Esophagus muscularis mucosa (tissue), 3 donors: ENCODE data around the gene MARK3.

ENCODE experiments used
- POLR2AphosphoS5 ChIP-seq, 2 donors: sonication (generic); formaldehyde crosslinking; IDR thresholded peaks; one replicate each; pipeline ENCODE4 v1.6.1; 2017; ENCODE audit warnings: antibody characterized with exemption in 2 of 2
- TF ChIP-seq, protein P1 (sequence below), 3 experiments: fragments of 200-600 bp in 2 of 3; fragments of 450-650 bp in 1 of 3; sonication (generic) in 2 of 3; IDR thresholded peaks; one replicate each; pipeline ENCODE4 v1.5.1; 2017 to 2019; ENCODE audit warnings: antibody characterized with exemption in 3 of 3, mild to moderate bottlenecking in 2 of 3, moderate library complexity in 1 of 3

DNA sequence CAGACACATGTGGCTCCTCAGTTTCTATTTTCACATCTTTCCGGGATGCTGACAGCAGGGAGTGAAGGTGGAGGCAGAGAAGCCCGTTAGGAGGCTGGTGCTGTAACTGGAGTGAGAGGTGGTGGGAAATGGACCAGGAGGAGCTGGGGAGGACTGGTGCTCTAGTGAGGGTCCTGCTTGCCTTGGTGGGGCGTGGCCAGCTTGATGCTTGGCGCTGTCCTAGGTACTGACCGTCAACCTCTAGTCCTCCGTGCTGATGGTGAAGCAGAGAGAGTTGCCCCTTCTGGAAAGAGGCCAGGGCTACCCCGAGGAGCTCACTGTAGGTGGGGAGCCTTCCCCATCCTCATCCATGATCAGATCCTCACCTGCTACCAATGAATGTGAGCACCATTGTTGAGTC lies 145.2 kb downstream of the MARK3 start:
- TF ChIP-seq POLR2AphosphoS5 (IDR thresholded peaks at IDR 0.05): no peak
- TF ChIP-seq, protein P1, sequence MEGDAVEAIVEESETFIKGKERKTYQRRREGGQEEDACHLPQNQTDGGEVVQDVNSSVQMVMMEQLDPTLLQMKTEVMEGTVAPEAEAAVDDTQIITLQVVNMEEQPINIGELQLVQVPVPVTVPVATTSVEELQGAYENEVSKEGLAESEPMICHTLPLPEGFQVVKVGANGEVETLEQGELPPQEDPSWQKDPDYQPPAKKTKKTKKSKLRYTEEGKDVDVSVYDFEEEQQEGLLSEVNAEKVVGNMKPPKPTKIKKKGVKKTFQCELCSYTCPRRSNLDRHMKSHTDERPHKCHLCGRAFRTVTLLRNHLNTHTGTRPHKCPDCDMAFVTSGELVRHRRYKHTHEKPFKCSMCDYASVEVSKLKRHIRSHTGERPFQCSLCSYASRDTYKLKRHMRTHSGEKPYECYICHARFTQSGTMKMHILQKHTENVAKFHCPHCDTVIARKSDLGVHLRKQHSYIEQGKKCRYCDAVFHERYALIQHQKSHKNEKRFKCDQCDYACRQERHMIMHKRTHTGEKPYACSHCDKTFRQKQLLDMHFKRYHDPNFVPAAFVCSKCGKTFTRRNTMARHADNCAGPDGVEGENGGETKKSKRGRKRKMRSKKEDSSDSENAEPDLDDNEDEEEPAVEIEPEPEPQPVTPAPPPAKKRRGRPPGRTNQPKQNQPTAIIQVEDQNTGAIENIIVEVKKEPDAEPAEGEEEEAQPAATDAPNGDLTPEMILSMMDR (IDR thresholded peaks at IDR 0.05): no peak
